Liver (tissue), 9 donors: ENCODE data around the gene FAM25G. TPM values are rescaled to one million over a fixed set of nuclear protein-coding genes. Genes with fewer than 3 reads are reported as not detected.
"Not testable (repeated sequence)": the region's sequence is repeated elsewhere in the genome, so short reads cannot be mapped to it uniquely, and the experiment has no call there.

Experiments used
- DNase-seq: peaks from one replicate; pipeline ENCODE4 v3.0.0-alpha.2; 2017; ENCODE audit warnings: low spot score
- H3K27ac ChIP-seq, 2 donors: one replicate each; pipeline ENCODE4 v1.7.0; 2013; ENCODE audit warnings: inconsistent platforms in 2 of 2, low read length in 2 of 2, control low read depth in 1 of 2, low read depth in 1 of 2, mild to moderate bottlenecking in 1 of 2
- H3K27me3 ChIP-seq, 4 donors: one replicate each; pipeline versions ENCODE4 v1.6.1 to v1.7.0; 2013; ENCODE audit warnings: low read length in 3 of 4, inconsistent platforms in 1 of 4, mild to moderate bottlenecking in 1 of 4, moderate library complexity in 1 of 4; ENCODE audit not compliant: control insufficient read depth in 4 of 4, insufficient read depth in 4 of 4
- H3K36me3 ChIP-seq, 4 donors: one replicate each; pipeline versions ENCODE4 v1.6.1 to v1.7.0; 2013; ENCODE audit warnings: low read length in 3 of 4, mild to moderate bottlenecking in 3 of 4, low read depth in 1 of 4, moderate library complexity in 1 of 4; ENCODE audit not compliant: control insufficient read depth in 4 of 4, insufficient read depth in 3 of 4
- H3K4me1 ChIP-seq, 4 donors: one replicate each; pipeline versions ENCODE4 v1.6.1 to v1.7.0; 2013; ENCODE audit warnings: low read length in 3 of 4, mild to moderate bottlenecking in 3 of 4, moderate library complexity in 1 of 4; ENCODE audit not compliant: control insufficient read depth in 4 of 4, insufficient read depth in 4 of 4
- H3K4me3 ChIP-seq, 3 donors: one replicate each; pipeline versions ENCODE4 v1.6.1 to v1.7.0; 2013; ENCODE audit warnings: low read length in 3 of 3, control low read depth in 1 of 3, low read depth in 1 of 3, mild to moderate bottlenecking in 1 of 3
- H3K9ac ChIP-seq, 2 donors: one replicate each; pipeline ENCODE4 v1.7.0; 2013; ENCODE audit warnings: low read length in 2 of 2, mild to moderate bottlenecking in 2 of 2, moderate library complexity in 2 of 2, control low read depth in 1 of 2, low read depth in 1 of 2
- H3K9me3 ChIP-seq, 4 donors: one replicate each; pipeline versions ENCODE4 v1.6.1 to v1.7.0; 2013; ENCODE audit warnings: low read length in 3 of 4; ENCODE audit not compliant: control insufficient read depth in 4 of 4
- WGBS: extraction: QIAGEN DNeasy Blood & Tissue Kit; methylation state at CpG from one replicate; pipeline ENCODE4 v1.1.7; 2013; 5-methylcytosine and 5-hydroxymethylcytosine counted together
- polyA plus RNA-seq, 2 donors: library from polyadenylated mRNA; stranded (reverse) in 1 of 2; unstranded in 1 of 2; fragments of 200-250 nt in 1 of 2; fragments of >200 nt in 1 of 2; fragmentation: Nextera tagmentation in 1 of 2; extraction: Ambion mirVana in 1 of 2; gene quantifications; one replicate each; pipeline versions ENCODE4 v1.2.1 to v1.2.3, GENCODE V29; 2013 to 2015
- total RNA-seq, 2 donors: library from RNA; depleted of rRNA; stranded (reverse); fragments of >200 nt; gene quantifications; one replicate each; pipeline ENCODE4 v1.2.3, GENCODE V29; 2014
- donor health status: healthy.
- donor health status: healthy.
- donor health status: healthy.
- donor health status: healthy.
- donor health status: healthy.

FAM25G gene
- total and polyA plus RNA-seq, 4 donors, result not detected

- DNase-seq, H3K9ac ChIP-seq, H3K27me3 ChIP-seq, H3K4me3 ChIP-seq, H3K36me3 ChIP-seq, H3K4me1 ChIP-seq, H3K9me3 ChIP-seq, H3K27ac ChIP-seq: not testable (repeated sequence)
- no CpG with 5 or more reads among the region's 1 CpG for WGBS
These were observed 9.1 kb downstream of the FAM25G start for GRCh38 chr10:47482367-47482766.

- DNase-seq, H3K27ac ChIP-seq, H3K36me3 ChIP-seq, H3K9me3 ChIP-seq, H3K4me3 ChIP-seq, H3K9ac ChIP-seq, H3K4me1 ChIP-seq, H3K27me3 ChIP-seq: not testable (repeated sequence)
- WGBS, result 88% methylated on average over 5 of the region's 6 CpGs
These were observed 9.7 kb downstream of the FAM25G start for GRCh38 chr10:47481768-47482181.

DNA sequence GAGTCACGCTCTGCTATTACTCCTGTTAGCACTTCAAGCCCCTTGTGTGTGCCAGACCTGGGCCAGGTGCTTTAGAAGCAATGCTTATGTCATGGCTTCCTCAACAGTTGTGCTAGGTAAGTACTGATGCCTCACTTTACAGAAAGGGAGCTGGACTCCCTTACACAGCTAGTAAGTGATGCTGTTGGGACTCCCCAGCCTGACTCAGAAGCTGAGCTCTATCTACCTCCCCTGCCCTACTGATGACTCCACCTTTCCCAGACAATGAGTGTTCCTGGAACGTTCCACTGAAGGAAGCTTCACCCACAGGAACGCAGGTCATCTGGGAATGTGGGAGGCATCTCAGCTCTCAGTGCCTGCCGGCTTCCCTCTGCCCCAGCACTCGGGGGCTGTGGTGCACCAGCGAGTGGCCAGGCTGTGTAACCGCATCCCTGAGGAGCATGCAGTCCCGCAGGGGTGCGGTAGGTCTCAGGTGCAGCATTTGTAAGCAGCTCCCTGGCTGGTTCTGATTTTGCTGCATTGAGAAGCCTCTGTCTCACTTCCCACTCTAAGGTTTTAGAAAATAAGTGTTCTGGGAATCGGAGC is 10.2 kb downstream of the FAM25G start:
- not testable (repeated sequence) for H3K4me3 ChIP-seq, H3K36me3 ChIP-seq, H3K9ac ChIP-seq, H3K9me3 ChIP-seq, DNase-seq, H3K4me1 ChIP-seq, H3K27ac ChIP-seq, H3K27me3 ChIP-seq
- WGBS, result 70% methylated on average over 8 of the region's 10 CpGs

DNA sequence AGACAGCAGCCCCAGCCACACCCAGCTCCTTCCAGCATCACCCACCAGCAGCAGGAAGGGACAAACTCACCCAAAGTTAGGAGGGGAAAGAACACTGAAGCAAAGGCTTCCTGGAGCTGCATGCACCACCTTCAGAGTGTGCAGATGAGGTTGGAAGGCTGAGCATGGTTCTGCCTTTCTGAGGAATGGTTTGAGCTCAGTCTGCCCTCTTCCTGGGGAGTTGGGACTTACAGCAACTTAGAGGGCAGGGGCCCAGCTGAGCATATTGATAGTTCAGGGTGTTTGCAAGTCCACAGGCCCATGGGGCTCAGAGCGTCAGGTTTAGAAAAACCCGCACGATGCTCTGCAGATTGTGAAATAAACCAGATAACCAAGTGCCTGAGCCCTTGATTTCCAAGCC is 11.4 kb downstream of the FAM25G start:
- H3K27me3 ChIP-seq, H3K36me3 ChIP-seq, H3K9me3 ChIP-seq, H3K4me1 ChIP-seq, H3K9ac ChIP-seq, H3K27ac ChIP-seq, DNase-seq, H3K4me3 ChIP-seq: not testable (repeated sequence)
- no CpG with 5 or more reads among the region's 3 CpGs for WGBS

GRCh38 chr10:47478114-47478513 is 13.4 kb downstream of the FAM25G start:
- not testable (repeated sequence) for H3K9ac ChIP-seq, H3K4me1 ChIP-seq, H3K36me3 ChIP-seq, H3K27ac ChIP-seq, H3K4me3 ChIP-seq, DNase-seq, H3K27me3 ChIP-seq, H3K9me3 ChIP-seq
- 86% methylated on average over 4 of the region's 5 CpGs for WGBS

DNA sequence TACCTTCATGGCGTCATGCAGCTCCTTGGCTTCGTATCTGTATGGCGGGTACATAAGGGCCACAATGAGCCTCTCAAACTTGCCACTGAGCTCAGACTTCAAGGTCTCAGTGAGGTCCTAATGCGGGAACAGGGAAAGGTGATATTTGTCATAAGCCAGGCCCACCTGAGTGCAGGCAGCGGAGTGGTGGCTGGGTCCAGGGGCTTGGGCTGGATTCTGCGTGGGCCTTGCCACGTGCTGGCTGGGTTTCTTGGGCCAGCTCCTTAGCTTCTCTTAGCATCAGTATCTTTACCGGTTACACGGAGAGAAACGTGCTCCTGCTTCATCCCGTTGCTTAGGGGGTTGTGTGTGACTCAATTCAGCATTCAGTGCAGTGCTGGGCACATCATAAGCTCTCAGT is 14.4 kb downstream of the FAM25G start:
- not testable (repeated sequence) for H3K9me3 ChIP-seq, DNase-seq
- WGBS, result 96% methylated on average over 9 of the region's 11 CpGs

GRCh38 chr10:47475101-47475500 is 16.4 kb downstream of the FAM25G start:
- not testable (repeated sequence) for H3K9me3 ChIP-seq, H3K4me1 ChIP-seq, H3K27ac ChIP-seq, H3K9ac ChIP-seq, H3K36me3 ChIP-seq, H3K4me3 ChIP-seq, H3K27me3 ChIP-seq
- 91% methylated on average over 5 of the region's 5 CpGs for WGBS
- peak; percentile 27 for DNase-seq

More for the DNA sequence above, 14.4 kb downstream of the FAM25G start:
- H3K4me3 ChIP-seq, H3K27me3 ChIP-seq, H3K9ac ChIP-seq, H3K36me3 ChIP-seq, H3K4me1 ChIP-seq, H3K27ac ChIP-seq: not testable (repeated sequence)

GRCh38 chr10:47473516-47473915 is 18.0 kb downstream of the FAM25G start:
- H3K4me3 ChIP-seq, DNase-seq, H3K27ac ChIP-seq, H3K36me3 ChIP-seq, H3K27me3 ChIP-seq, H3K9ac ChIP-seq, H3K4me1 ChIP-seq, H3K9me3 ChIP-seq: not testable (repeated sequence)
- WGBS, result no CpG with 5 or more reads among the region's 7 CpGs

GRCh38 chr10:47472647-47473046 is 18.9 kb downstream of the FAM25G start:
- not testable (repeated sequence) for DNase-seq, H3K27ac ChIP-seq, H3K27me3 ChIP-seq, H3K4me1 ChIP-seq, H3K9me3 ChIP-seq, H3K9ac ChIP-seq, H3K4me3 ChIP-seq, H3K36me3 ChIP-seq
- WGBS, result 80% methylated on average over 1 of the region's 3 CpGs
